ENCODE data around the gene CLDN16.

CLDN16 gene

GRCh38 chr3:190442240-190442639 is 54.3 kb downstream of the CLDN16 start:
- Histone ChIP-seq H4K20me1 (ENCODE audit: control insufficient read depth, insufficient read depth, low read depth, low read length) (no peaks in the 10 kb centered on the region), H3F3A (ENCODE audit: control insufficient read depth, insufficient read depth) (no peaks in the 10 kb centered on the region), H3K9me3 (ENCODE audit: control insufficient read depth, insufficient read depth, low read length) (no peaks in the 10 kb centered on the region), H3K4me2 (ENCODE audit: low read length) (no peak overlapping the region), H3K27me3 (ENCODE audit: control insufficient read depth, low read length) (no peaks in the 10 kb centered on the region), H3K4me3 (ENCODE audit: low read length) (no peak overlapping the region), H3K79me2 (ENCODE audit: control insufficient read depth, low read length) (no peaks in the 10 kb centered on the region), H3K27ac (ENCODE audit: low read depth, low read length) (no peak overlapping the region), H3K4me1 (ENCODE audit: control insufficient read depth, low read length) (no peaks in the 10 kb centered on the region), H3K36me3 (ENCODE audit: control insufficient read depth, low read length) (no peaks in the 10 kb centered on the region), H3K9me2 (replicated peaks; ENCODE audit: control insufficient read depth, low read length) (no peaks in the 10 kb centered on the region)
- TF ChIP-seq CTCF (IDR thresholded peaks at IDR 0.05; ENCODE audit: low read depth, low read length, poor library complexity, severe bottlenecking) (no peak), EZH2phosphoT487 (IDR thresholded peaks at IDR 0.05; ENCODE audit: borderline replicate concordance, low read length) (no peak)

GRCh38 chr3:190443257-190443656 is 55.3 kb downstream of the CLDN16 start:
- H3K79me2 ChIP-seq (ENCODE audit: control insufficient read depth, low read length), result no peaks in the 10 kb centered on the region
- H3K9me2 ChIP-seq (replicated peaks; ENCODE audit: control insufficient read depth, low read length), result no peaks in the 10 kb centered on the region
- no peaks in the 10 kb centered on the region for H3K27me3 ChIP-seq (ENCODE audit: control insufficient read depth, low read length)
- H3K4me3 ChIP-seq (ENCODE audit: low read length), result no peak overlapping the region
- no peaks in the 10 kb centered on the region for H4K20me1 ChIP-seq (ENCODE audit: control insufficient read depth, insufficient read depth, low read depth, low read length)
- no peak overlapping the region for H3K4me2 ChIP-seq (ENCODE audit: low read length)
- H3F3A ChIP-seq (ENCODE audit: control insufficient read depth, insufficient read depth), result no peaks in the 10 kb centered on the region
- no peaks in the 10 kb centered on the region for H3K36me3 ChIP-seq (ENCODE audit: control insufficient read depth, low read length)
- no peak for TF ChIP-seq CTCF (IDR thresholded peaks at IDR 0.05; ENCODE audit: low read depth, low read length, poor library complexity, severe bottlenecking)
- no peak for TF ChIP-seq EZH2phosphoT487 (IDR thresholded peaks at IDR 0.05; ENCODE audit: borderline replicate concordance, low read length)
- H3K27ac ChIP-seq (ENCODE audit: low read depth, low read length), result no peak overlapping the region
- H3K9me3 ChIP-seq (ENCODE audit: control insufficient read depth, insufficient read depth, low read length), result no peaks in the 10 kb centered on the region
- no peaks in the 10 kb centered on the region for H3K4me1 ChIP-seq (ENCODE audit: control insufficient read depth, low read length)

GRCh38 chr3:190444006-190444405 is 56.0 kb downstream of the CLDN16 start:
- TF ChIP-seq EZH2phosphoT487 (IDR thresholded peaks at IDR 0.05; ENCODE audit: borderline replicate concordance, low read length) (no peak), CTCF (IDR thresholded peaks at IDR 0.05; ENCODE audit: low read depth, low read length, poor library complexity, severe bottlenecking) (no peak)
- no peaks in the 10 kb centered on the region for H3F3A ChIP-seq (ENCODE audit: control insufficient read depth, insufficient read depth)
- H3K27ac ChIP-seq (ENCODE audit: low read depth, low read length), result no peak overlapping the region
- H3K9me3 ChIP-seq (ENCODE audit: control insufficient read depth, insufficient read depth, low read length), result no peaks in the 10 kb centered on the region
- H3K4me2 ChIP-seq (ENCODE audit: low read length), result no peak overlapping the region
- H3K9me2 ChIP-seq (replicated peaks; ENCODE audit: control insufficient read depth, low read length), result no peaks in the 10 kb centered on the region
- H3K36me3 ChIP-seq (ENCODE audit: control insufficient read depth, low read length), result no peaks in the 10 kb centered on the region
- H4K20me1 ChIP-seq (ENCODE audit: control insufficient read depth, insufficient read depth, low read depth, low read length), result no peaks in the 10 kb centered on the region
- no peak overlapping the region for H3K4me3 ChIP-seq (ENCODE audit: low read length)
- H3K79me2 ChIP-seq (ENCODE audit: control insufficient read depth, low read length), result no peaks in the 10 kb centered on the region
- H3K27me3 ChIP-seq (ENCODE audit: control insufficient read depth, low read length), result no peaks in the 10 kb centered on the region
- H3K4me1 ChIP-seq (ENCODE audit: control insufficient read depth, low read length), result no peaks in the 10 kb centered on the region
